Ovary (tissue), 3 donors: ENCODE results near the gene LCOR.

Source experiments
- CTCF ChIP-seq, 3 donors: fragments of 450-650 bp in 2 of 3; fragments of 200-600 bp in 1 of 3; IDR thresholded peaks; one replicate each; pipeline versions ENCODE4 v1.5.1 to v1.8.0; 2016 to 2022; ENCODE audit warnings: antibody characterized with exemption in 3 of 3, mild to moderate bottlenecking in 1 of 3
- EP300 ChIP-seq: sonication (generic); formaldehyde crosslinking; IDR thresholded peaks from one replicate; pipeline ENCODE4 v1.6.1; 2017; ENCODE audit warnings: antibody characterized with exemption
- POLR2A ChIP-seq: fragments of 450-650 bp; IDR thresholded peaks from one replicate; pipeline ENCODE4 v1.6.1; 2017; ENCODE audit warnings: antibody characterized with exemption, mild to moderate bottlenecking, moderate library complexity
- donor health status: DM: no; HTN: no; CAD: no.

DNA sequence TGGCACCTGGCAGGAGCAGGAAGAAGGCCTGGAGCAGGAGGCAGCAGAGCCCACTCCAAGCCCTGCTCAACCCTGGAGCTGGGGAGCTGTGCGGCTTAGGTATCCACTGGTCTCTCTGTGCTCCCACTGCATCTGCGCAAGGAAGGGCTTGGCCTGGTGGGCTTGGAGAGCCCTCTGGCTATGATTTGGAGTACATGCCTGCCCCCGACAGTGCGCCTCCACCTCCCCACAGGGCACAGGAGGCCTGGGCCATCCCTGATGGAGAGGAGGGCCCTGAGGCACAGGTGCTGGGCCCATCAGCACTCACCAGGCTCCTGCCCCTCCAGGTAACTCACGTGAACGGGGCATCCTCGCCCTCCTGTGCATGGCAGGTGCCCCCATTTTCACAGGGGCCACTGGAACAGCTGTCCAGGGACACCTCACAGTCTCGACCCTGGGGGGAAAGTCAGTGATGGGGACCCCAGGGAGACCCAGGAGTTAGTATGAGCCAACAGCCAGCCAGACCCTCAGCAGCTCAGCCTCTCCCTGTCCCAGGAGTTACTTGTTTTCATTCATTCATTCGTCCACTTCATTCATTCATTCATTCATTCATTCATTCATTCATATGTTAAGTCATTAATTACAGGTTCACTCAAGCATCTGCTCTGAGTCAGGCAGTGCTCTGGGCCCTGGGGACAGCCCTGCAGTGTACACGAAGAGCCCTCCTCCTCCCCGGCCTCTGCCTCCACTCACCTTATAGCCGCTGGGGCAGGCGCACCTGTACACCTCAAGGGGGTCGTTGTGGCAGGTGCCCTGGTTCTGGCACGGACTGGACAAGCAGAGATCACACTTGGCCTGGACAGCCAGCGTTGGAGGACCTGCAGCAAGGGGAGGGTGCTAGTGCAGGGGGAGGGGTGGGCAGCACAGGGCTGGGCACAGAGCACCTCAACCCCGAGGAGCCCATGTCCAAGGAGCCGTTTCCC lies 186.4 kb downstream of the LCOR start:
- TF ChIP-seq CTCF (IDR thresholded peaks at IDR 0.05) (no peak), POLR2A (no peak), EP300 (no peak)
